ENCODE data around the gene C20orf96.

Gene C20orf96

DNA sequence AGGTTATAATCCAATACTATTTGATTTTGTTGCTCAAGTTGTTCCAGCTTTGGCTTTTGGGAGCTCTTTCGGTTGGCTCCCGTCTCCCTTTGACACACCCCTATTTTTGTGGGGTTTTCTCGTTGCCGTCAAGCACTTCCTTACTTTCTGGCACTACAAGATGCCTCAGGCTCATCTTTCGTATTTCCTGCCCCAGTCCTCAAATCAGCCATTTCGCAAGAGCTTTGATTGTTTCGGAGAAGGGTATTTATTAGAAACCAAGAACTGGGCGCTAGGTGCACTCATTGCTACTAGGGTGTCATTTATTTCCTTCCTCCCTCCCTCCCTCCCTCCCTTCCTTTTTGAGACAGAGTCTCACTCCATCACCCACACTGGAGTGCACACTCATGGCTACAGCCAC lies 21.5 kb upstream of the C20orf96 start:
- DNase-seq (ENCODE audit: low read depth in 2 of 2), result no peak

DNA sequence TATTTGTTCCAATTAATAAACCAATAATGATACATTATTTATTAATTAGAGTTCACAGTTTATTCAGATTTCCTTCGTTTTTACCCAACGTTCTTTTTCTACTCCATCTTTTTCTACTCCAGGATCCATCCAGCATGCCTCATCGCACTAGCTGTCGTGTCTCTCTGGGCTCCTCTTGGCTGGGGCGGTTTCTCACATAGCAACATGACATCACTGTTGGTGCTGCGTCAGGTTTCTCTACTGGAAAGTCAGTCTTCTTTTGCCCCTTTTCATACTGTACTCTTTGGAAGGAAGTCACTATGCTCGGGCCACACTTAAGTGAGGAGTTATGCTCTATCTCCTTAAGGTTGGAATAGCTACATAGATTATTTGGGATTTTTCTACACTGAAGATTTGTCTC lies 21.1 kb upstream of the C20orf96 start:
- DNase-seq (ENCODE audit: low read depth in 2 of 2), result no peak

DNA sequence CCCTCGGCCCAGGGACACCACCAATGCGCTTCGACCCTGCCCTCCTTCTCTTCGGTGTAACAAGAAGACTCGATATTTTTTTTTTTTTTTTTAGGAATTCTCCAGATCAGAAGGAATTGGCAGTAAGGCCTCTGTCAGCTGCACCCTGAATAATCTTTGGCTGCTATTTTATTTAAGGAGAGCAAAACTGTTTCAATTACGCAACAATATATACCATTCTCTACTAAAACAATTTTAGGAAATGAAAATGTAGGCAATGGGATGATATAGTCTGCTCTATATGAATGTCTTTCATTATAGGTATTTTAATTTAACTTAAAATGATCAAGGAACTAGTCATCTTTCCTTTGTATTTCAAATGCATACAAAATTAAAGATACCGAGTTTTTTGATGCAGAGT lies 20.1 kb upstream of the C20orf96 start:
- DNase-seq (ENCODE audit: low read depth in 2 of 2), result no peak

DNA sequence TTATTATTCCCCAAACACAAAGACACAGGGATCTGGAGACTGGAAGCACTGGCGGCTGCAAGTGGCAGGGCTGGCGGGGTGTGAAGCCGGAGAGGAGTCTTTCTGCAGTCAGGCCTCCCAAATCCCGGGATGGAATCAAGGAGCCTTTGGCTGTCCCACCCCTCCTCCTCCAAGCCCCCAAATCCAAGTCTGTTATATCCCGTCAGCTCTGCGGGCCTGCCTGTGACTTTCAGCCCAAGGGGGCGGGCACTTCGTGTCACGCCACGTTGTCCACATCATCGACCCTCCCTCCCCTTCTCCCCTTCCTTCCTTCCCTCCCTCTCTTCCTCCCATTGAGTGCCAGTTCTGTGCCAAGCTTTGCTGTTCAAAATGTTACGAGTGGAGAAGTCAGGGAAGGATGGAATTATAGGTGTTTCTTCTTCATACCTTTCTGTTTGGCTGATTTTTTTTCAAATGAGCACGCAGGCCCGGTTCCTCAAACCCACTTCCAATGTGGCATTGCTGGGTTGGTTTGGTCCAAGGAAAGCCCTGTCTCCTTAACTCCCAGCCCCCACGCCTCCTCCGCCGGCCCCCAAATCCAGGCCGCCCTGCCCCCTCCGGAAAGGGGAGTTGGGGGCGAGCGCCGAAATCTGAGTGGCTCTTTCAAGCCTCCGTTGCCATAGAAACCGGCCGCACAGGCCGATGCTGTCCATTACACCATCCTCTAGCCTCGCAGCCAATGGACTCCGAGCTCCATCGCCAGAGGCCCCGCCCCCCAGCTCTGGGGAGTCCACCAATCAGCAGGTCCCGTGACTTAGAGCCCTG lies 19.5 kb upstream of the C20orf96 start:
- DNase-seq (ENCODE audit: low read depth in 2 of 2), result peak in 1 of 2 donors; percentile 59

DNA sequence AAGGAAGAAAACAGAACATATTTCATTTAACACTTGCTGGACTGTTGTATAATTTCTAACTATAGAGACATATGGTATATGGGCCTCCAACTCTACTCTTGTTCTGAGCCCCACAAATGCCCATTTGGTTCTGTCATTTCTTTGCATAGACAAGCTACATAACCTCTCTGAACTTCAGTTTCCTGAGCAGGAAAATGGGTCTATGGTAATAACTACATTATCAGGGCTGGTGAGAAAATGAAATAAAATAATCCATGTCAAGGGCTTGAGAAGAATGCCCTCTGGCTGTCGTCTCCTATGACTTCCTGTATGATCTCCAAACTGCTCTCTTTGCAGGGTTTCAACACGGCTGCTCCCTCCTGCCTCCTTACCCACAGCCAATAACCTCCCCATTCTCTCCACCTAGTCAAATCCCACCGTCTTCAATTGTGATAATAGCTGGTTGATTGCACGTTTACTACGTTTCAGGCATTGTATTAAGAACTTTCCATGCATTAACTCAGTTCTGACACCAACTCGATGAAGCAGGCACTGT lies 18.8 kb upstream of the C20orf96 start:
- DNase-seq (ENCODE audit: low read depth in 2 of 2), result no peak

DNA sequence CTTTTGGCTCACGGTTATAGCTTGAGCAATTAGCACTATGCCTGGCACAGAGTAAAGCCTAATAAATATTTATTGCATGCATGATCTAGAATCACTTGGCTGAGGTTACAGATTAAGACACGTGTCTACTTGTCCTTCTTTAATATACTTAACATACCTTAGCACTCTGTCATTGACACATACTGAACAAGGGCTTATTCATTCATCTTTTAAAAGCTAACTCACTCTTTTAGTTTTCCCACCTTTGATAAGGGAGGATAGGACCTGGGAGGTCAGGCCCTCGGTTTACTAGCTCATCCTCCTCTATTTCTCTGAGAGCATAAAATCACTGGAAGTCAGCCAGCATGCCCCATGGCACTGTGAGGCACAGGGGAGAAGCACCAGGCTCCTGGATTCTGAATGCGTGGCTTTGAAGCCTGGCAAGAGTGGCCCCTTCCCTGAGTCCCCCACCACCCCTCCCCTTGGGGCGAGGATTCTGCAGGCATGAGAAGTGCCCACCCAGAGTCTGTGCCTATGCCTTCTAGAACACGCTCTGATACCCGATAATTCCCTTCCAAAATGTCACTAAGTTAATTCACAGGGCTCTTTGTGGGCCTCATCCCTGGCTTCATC lies 18.0 kb upstream of the C20orf96 start:
- no peak for DNase-seq (ENCODE audit: low read depth in 2 of 2)

DNA sequence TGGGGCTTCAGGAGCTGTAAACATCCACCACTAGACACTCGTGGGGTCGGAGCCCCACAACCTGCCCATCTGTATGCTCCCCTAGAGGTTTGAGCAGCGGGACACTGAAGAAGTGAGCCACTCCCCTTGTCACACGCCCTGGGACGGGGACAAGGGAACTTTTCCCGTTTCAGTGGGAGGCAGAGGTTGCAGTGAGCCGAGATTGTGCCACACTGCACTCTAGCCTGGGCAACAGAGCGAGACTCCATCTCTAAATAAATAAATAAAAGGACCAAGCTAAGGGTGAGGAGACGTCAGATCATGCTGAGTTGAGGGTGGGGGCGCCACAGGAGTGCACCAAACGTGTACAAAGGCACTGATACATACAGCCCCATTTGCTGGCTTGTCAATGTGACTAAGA lies 15.2 kb upstream of the C20orf96 start:
- DNase-seq (ENCODE audit: low read depth in 2 of 2), result no peak

DNA sequence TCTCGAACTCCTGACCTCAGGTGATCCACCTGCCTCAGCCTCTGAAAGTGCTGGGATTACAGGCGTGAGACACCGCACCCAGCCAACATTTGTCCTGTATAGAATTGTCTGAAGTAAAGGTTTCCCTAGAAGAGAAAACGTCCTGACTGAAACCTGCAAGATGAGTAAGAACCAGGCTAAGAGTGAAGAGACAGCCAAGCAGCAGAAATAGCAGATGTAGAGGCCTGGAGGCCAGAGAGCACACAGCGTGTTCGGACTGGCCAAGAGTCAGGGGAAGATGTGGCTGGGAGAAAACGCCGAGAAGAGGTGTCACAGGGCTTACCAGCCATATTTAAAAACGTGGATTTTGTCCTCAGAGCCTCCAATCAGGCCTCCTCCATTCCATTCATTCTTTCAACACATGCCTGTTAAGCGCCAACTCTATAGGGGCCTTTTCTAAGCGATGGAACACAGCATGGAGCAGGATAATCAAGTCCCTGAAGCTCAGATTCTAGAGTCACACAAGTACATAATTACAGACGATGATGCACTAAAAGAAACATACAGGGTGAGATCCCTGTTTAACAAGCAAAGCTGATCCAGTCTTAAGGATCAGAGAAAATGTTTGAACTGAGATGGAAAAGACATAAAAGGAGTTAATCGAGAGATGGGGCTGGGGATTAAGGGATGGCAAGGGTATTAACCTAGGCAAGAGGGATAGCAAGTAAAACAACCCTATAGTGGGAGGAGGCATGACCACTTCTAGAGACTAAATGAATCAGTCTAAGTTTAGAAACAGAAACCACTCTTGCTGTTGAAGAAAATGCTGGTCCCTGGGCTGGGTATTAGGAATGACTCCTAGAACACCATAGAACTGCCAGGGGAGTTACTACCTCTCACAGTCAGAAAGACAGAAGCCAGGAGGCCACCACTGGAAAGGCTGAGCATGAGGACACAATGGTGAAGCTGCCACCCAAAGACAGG lies 11.6 kb upstream of the C20orf96 start:
- no peak for DNase-seq (ENCODE audit: low read depth in 2 of 2)

DNA sequence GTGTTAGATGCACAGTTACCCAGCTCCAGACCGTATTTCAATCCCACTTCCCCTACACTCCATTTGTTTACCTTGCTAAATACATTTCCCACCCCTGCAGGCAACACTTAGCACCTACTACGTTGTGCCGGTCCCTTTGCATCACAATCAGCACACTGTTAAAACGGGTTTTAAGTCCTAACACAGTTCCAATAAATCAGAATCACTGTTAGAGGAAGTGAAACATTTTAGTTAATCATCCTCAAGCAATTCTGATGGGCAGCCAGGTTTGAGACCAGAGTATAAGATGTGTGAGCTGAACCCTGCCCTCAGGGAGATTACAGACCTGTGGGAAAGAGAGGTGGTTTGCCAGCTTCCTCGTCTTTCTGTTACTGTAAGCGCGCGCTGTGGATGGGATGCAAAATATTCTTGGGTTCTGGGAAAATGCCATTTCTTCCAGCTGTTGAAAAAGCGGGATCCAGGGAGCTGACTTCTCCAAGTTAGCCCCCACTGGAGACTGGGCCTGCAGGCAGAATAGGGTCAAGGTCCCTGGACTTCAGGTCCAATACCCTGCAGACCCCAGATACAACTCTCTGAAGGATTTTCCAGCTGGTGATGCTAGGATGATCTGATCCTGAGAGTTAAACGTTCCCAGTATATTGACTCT lies 9.9 kb upstream of the C20orf96 start:
- DNase-seq (ENCODE audit: low read depth in 2 of 2), result no peak

DNA sequence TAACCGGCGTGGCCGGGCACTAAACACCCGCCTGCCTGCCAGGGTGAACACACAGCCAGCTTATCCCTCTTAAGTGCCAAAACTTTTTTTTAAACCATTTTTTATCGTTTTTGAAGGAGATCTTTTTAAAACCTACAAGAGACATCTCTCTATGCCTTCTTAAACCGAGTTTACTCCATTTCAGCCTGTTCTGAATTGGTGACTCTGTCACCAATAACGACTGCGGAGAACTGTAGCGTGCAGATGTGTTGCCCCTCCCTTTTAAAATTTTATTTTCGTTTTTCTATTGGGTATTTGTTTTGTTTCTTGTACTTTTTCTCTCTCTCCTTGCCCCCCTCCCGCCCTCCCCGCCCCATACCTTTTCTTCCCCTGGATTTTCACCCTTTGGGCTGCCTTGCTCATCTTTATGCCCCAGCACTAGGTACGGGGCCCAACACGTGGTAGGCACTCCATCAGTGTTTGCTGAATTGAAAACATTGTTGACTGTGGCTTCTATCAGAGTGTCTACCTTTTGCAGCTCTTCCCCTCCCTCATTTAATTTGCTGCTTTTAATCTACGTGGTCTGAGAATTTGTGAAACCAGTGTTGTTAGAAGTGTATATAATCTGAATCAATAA lies 8.3 kb upstream of the C20orf96 start:
- DNase-seq (ENCODE audit: low read depth in 2 of 2), result no peak

DNA sequence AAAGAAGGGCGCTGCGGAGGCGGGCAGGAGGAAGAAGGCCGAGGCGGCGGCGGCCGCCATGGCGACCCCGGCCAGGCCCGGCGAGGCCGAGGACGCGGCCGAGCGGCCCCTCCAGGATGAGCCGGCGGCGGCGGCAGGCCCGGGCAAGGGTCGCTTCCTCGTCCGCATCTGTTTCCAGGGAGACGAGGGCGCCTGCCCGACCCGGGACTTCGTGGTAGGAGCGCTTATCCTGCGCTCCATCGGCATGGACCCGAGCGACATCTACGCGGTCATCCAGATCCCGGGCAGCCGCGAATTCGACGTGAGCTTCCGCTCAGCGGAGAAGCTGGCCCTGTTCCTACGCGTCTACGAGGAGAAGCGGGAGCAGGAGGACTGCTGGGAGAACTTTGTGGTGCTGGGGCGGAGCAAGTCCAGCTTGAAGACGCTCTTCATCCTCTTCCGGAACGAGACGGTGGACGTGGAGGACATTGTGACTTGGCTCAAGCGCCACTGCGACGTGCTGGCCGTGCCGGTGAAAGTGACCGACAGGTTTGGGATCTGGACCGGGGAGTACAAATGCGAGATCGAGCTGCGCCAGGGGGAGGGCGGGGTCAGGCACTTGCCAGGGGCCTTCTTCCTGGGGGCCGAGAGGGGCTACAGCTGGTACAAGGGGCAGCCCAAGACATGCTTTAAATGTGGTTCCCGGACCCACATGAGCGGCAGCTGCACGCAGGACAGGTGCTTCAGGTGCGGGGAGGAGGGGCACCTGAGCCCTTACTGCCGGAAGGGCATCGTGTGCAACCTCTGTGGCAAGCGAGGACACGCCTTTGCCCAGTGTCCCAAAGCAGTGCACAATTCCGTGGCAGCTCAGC lies 7.6 kb upstream of the C20orf96 start:
- no peak for DNase-seq (ENCODE audit: low read depth in 2 of 2)

DNA sequence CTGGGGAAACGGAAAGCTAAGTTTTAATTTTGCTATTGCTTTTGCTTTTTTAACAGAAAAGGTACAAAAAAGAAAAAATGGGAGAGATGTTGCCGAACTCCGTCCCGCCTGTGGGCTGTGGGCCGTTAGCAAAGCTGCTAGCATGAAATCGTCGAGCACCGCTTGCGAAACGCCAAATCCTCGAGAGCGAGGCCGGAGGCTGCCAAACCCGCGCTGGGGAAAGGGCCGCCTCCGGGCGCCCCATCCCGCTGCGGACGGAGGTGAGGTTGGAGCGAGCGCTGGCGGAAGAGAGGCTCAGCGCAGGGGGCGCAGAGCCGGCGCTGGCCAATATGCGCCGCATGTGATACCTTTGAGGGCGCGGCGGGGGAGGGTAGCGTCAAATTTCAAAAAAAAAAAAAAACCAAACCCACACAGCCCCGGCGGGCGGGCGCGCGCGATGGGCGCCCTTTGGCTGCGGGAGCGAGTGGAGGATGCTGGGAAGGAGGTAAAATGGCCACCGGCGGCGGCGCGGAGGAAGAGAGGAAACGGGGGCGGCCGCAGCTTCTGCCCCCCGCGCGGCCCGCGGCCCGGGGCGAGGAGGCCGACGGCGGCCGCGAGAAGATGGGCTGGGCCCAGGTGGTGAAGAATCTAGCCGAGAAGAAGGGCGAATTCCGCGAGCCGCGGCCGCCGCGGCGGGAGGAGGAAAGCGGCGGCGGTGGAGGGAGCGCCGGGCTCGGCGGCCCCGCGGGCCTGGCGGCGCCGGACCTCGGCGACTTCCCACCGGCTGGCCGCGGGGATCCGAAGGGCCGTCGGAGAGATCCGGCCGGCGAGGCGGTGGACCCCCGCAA lies 6.8 kb upstream of the C20orf96 start, which contains the start of gene ZCCHC3:
Gene ZCCHC3 (plus strand): TSS at position 473 of the 827 bp plus-strand sequence. CDS start 17 bp downstream, at position 490.
- DNase-seq (ENCODE audit: low read depth in 2 of 2), result peak; percentile 66 to 71

DNA sequence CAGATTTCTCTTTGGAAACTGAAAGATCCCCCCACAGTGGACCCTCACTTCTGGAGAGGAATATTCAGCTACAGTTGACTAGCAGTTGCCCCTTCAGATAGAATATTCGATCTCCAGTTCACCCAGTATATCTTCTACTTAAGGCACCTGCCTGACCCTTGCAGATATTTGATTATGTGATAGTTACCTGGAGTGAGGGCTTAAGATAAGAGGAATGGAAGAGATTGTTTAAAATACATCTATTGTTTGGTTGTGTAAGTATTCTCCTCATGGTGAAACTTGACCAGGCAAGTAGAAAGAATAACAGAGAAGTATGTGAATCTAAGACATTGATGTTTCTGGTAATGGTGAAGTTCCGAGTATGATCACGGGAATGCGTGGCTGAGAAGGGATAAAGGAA lies 5.3 kb upstream of the C20orf96 start:
- no peak for DNase-seq (ENCODE audit: low read depth in 2 of 2)

DNA sequence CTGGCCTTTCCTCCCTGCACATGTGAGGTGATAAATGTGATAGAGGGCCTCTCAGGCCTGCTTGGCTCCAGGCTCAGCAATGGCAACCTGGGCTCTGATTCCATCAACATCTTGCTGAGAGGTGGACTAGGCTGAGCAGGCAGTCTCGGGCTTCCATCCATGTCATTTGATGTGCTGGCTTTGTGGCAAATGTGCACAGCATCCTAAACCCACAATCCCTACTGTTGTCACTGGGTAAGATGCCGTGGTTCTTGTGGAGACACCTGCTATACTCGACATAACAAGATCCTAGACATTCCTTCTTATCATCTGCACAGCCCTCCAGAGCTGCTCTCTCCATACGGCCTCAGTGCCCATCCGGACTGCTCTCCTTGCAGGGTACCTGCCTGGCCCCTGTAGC lies 4.1 kb upstream of the C20orf96 start:
- no peak for DNase-seq (ENCODE audit: low read depth in 2 of 2)

DNA sequence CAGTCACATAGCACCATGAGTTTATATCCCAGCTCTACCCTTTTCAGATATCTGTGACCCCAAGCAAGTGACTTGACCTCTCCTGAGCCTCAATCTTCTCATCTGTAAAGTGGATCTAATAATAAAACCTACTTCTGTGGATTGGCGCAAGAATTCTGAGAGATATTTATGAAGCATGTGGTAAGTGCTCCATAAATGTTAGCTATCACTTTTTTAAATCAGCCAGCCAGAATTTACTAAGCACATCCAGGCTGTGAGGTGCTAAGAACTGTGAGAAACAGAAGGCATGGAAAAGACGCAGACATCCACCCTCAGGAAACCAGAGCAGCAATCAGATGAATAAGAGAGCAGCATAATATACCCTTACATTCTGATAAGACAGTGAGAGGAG lies 862 bp downstream of the C20orf96 start:
- no peak for DNase-seq (ENCODE audit: low read depth in 2 of 2)

DNA sequence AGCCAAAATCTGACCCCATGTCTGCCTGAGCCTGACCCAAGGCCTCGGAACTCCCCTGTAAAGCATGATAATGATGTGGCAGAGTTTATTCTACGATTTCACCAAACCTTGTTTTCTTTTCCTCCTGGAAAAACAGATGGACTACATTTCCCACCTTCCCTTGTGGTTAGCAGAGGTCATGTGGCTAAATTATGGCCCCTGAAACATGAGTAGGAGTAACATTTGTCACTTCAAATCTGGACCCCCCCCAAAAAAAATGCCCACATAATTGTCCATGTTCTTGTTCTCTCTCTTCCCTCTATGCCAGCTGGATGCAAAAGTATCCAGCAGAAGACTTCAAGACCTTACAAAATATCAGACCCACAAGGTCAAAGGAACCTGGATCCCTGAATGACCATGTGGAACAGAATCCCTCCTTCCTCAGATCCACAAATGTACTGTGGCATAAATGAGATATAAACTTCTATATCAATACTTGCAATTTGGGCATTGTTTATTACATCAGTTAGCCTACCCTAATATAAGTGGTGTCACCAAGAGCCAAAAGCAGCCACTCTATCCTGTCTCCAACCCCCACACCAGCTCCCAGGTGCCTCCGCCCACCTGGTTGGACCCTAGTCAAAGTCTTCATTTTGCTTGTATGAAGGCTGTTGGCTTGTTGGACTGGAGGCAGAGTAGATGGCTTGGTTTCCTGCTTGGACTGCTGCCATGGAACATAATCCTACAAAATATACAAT lies 1.4 kb downstream of the C20orf96 start:
- no peak for DNase-seq (ENCODE audit: low read depth in 2 of 2)

DNA sequence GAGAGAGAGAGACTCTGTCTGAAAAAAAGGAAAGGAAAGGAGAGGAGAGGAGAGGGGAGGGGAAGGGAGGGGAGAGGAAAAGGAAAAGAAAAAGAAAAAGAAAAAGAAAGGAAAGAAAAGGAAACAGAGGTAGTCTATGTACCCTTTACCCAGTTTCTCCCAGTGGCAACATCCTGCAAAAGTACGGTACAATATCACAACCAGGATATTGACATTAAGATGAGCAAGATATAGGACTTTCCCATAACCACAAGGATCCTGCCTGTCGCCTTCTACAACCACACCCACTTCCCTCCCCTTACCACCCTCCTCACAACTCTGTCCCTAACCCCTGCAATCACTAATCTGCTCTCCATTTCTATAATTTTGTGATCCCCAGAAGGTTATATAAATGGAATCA lies 4.0 kb downstream of the C20orf96 start:
- no peak for DNase-seq (ENCODE audit: low read depth in 2 of 2)

DNA sequence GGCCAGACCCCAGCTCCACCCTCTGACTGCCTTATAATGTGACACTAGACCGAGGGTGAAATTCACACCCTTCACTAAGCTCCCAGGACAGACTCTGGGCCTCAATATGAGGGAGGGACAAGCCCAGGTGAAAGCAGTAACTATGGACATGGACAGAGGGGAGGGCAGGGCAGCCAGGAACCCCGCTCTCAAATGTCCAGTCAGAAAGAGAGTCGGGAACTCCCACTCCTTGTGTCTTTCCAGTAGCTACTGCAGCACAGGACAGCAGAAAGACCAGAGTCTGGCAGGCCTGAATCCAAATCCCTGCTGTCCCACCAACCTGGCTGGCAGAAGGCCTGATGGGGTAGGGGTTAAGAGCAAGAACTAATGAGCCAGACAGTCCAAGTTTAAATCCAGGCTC lies 6.4 kb downstream of the C20orf96 start:
- no peak for DNase-seq (ENCODE audit: low read depth in 2 of 2)

All from stimulated activated CD8-positive, alpha-beta memory T cell treated with anti-CD3 and anti-CD28 coated beads, Interleukin-2, amount 100 ng/mL, for 1 hour (primary cell).